H9 (cell line): ENCODE measurements around the gene KRTAP16-1. TPM values are rescaled to one million over a fixed set of nuclear protein-coding genes. Genes with fewer than 3 reads are reported as not detected.

Experiments used
- DNase-seq: peaks from one replicate; pipeline ENCODE4 v3.0.0-alpha.2; 2017
- H2AFZ ChIP-seq: one replicate; pipeline ENCODE4 v1.6.1; 2013; ENCODE audit warnings: mild to moderate bottlenecking, low read length, control low read depth, moderate library complexity
- H2AK5ac ChIP-seq: 2 replicates; pipeline ENCODE4 v1.6.1; 2013; ENCODE audit warnings: low read length, control low read depth, mixed read lengths; ENCODE audit not compliant: insufficient read length
- H2BK120ac ChIP-seq: one replicate; pipeline ENCODE4 v1.6.1; 2013; ENCODE audit warnings: low read depth, mild to moderate bottlenecking, low read length, control low read depth, inconsistent platforms; ENCODE audit not compliant: poor library complexity, severe bottlenecking
- H2BK12ac ChIP-seq: 2 replicates; pipeline ENCODE4 v1.6.1; 2013; ENCODE audit warnings: low read length, control low read depth, mixed read lengths, low read depth; ENCODE audit not compliant: insufficient read length
- H2BK15ac ChIP-seq: 2 replicates; pipeline ENCODE4 v1.6.1; 2013; ENCODE audit warnings: low read depth, low read length, control low read depth
- H2BK20ac ChIP-seq: one replicate; pipeline ENCODE4 v1.6.1; 2013; ENCODE audit warnings: low read depth, mild to moderate bottlenecking, low read length, control low read depth, inconsistent platforms; ENCODE audit not compliant: poor library complexity, severe bottlenecking
- H2BK5ac ChIP-seq: 2 replicates; pipeline ENCODE4 v1.6.1; 2013; ENCODE audit warnings: low read length, control low read depth, mixed read lengths; ENCODE audit not compliant: insufficient read length
- H3K14ac ChIP-seq: 2 replicates; pipeline ENCODE4 v1.6.1; 2013; ENCODE audit warnings: low read length, control low read depth; ENCODE audit not compliant: insufficient read depth
- H3K18ac ChIP-seq: 2 replicates; pipeline ENCODE4 v1.6.1; 2013; ENCODE audit warnings: low read depth, mild to moderate bottlenecking, mixed read lengths, low read length, control low read depth; ENCODE audit not compliant: insufficient read length
- H3K23ac ChIP-seq: 2 replicates; pipeline ENCODE4 v1.6.1; 2013; ENCODE audit warnings: low read length, control low read depth, mixed read lengths, low read depth; ENCODE audit not compliant: insufficient read length
- H3K23me2 ChIP-seq: 2 replicates; pipeline ENCODE4 v1.6.1; 2013; ENCODE audit warnings: low read depth, mild to moderate bottlenecking, mixed read lengths, low read length, control low read depth; ENCODE audit not compliant: insufficient read length, poor library complexity, severe bottlenecking
- H3K27ac ChIP-seq: 2 replicates; pipeline ENCODE4 v1.5.1; 2013; ENCODE audit warnings: low read length, control low read depth, mixed read lengths, low read depth; ENCODE audit not compliant: insufficient read length
- H3K27me3 ChIP-seq: 2 replicates; pipeline ENCODE4 v1.6.1; 2013; ENCODE audit warnings: low read length, control low read depth, inconsistent platforms; ENCODE audit not compliant: insufficient read depth
- H3K4ac ChIP-seq: 2 replicates; pipeline ENCODE4 v1.6.1; 2013; ENCODE audit warnings: low read depth, mild to moderate bottlenecking, control low read depth, inconsistent platforms, low read length, moderate library complexity
- H3K4me1 ChIP-seq: 2 replicates; pipeline ENCODE4 v1.6.1; 2013; ENCODE audit warnings: low read length, control low read depth, inconsistent platforms; ENCODE audit not compliant: insufficient read depth
- H3K4me2 ChIP-seq: 2 replicates; pipeline ENCODE4 v1.6.1; 2013; ENCODE audit warnings: low read length, control low read depth, mixed read lengths; ENCODE audit not compliant: insufficient read length, insufficient read depth
- H3K56ac ChIP-seq: 2 replicates; pipeline ENCODE4 v1.6.1; 2013; ENCODE audit warnings: low read depth, mild to moderate bottlenecking, mixed read lengths, low read length, control low read depth; ENCODE audit not compliant: insufficient read length
- H3K79me1 ChIP-seq: 2 replicates; pipeline ENCODE4 v1.6.1; 2013; ENCODE audit warnings: low read depth, mild to moderate bottlenecking, moderate library complexity, low read length, control low read depth, inconsistent platforms; ENCODE audit not compliant: insufficient read depth, poor library complexity, severe bottlenecking
- H3K79me2 ChIP-seq: 2 replicates; pipeline ENCODE4 v1.6.1; 2013; ENCODE audit warnings: low read length, control low read depth, inconsistent platforms; ENCODE audit not compliant: insufficient read depth
- H3K9ac ChIP-seq: 2 replicates; pipeline ENCODE4 v1.6.1; 2013; ENCODE audit warnings: low read length, control low read depth, mixed read lengths; ENCODE audit not compliant: insufficient read length; ENCODE audit errors: extremely low read depth
- H3K9me3 ChIP-seq: one replicate; pipeline ENCODE4 v1.6.1; 2013; ENCODE audit warnings: low read depth, low read length, inconsistent platforms; ENCODE audit not compliant: control insufficient read depth
- H3T11ph ChIP-seq: one replicate; pipeline ENCODE4 v1.6.1; 2013; ENCODE audit warnings: mild to moderate bottlenecking, low read length, control low read depth, inconsistent platforms
- H4K20me1 ChIP-seq: one replicate; pipeline ENCODE4 v1.6.1; 2013; ENCODE audit not compliant: control insufficient read depth, insufficient read length, insufficient read depth
- H4K5ac ChIP-seq: 2 replicates; pipeline ENCODE4 v1.6.1; 2013; ENCODE audit warnings: low read depth, mild to moderate bottlenecking, mixed read lengths, low read length, control low read depth; ENCODE audit not compliant: insufficient read length
- H4K8ac ChIP-seq: replicated peaks from 2 replicates; pipeline ENCODE4 v1.6.1; 2013; ENCODE audit warnings: low read length, control low read depth, mixed read lengths, low read depth; ENCODE audit not compliant: insufficient read length
- H4K91ac ChIP-seq: 2 replicates; pipeline ENCODE4 v1.6.1; 2013; ENCODE audit warnings: low read depth, mild to moderate bottlenecking, moderate library complexity, mixed read lengths, low read length, control low read depth; ENCODE audit not compliant: insufficient read length
- H3K27ac Mint-ChIP-seq, 3 experiments: 2 replicates in 2 of 3; 3 replicates in 1 of 3; pipeline ENCODE4 v1.8.0; 2020 to 2021; ENCODE audit warnings: mixed read lengths in 3 of 3, mild to moderate bottlenecking in 1 of 3, moderate library complexity in 1 of 3
- H3K27me3 Mint-ChIP-seq: 2 replicates; pipeline ENCODE4 v1.8.0; 2021; ENCODE audit warnings: low read depth, mild to moderate bottlenecking, moderate library complexity, mixed read lengths
- H3K36me3 Mint-ChIP-seq, 3 experiments: 2 replicates in 2 of 3; 3 replicates in 1 of 3; pipeline ENCODE4 v1.8.0; 2020 to 2021; ENCODE audit warnings: low read depth in 3 of 3, mixed read lengths in 3 of 3; ENCODE audit not compliant: insufficient read depth in 1 of 3
- H3K4me1 Mint-ChIP-seq, 2 experiments: 2 replicates each; pipeline ENCODE4 v1.8.0; 2020; ENCODE audit warnings: mixed read lengths in 2 of 2
- H3K4me3 Mint-ChIP-seq, 2 experiments: 2 replicates in 1 of 2; 3 replicates in 1 of 2; pipeline ENCODE4 v1.8.0; 2020 to 2021; ENCODE audit warnings: mild to moderate bottlenecking in 2 of 2, mixed read lengths in 2 of 2, moderate library complexity in 1 of 2
- H3K9me3 Mint-ChIP-seq, 2 experiments: 2 replicates in 1 of 2; 3 replicates in 1 of 2; pipeline ENCODE4 v1.8.0; 2020; ENCODE audit warnings: mild to moderate bottlenecking in 2 of 2, mixed read lengths in 2 of 2, moderate library complexity in 1 of 2
- WGBS: extraction: QIAGEN DNeasy Blood & Tissue Kit; methylation state at CpG from one replicate; pipeline ENCODE4 v1.1.7; 2013; ENCODE audit warnings: missing lambda C conversion rate, low lambda C conversion rate, mixed read lengths; ENCODE audit not compliant: insufficient read length; ENCODE audit errors: extremely low coverage; 5-methylcytosine and 5-hydroxymethylcytosine counted together
- total RNA-seq: library from RNA; stranded (reverse); gene quantifications from 2 replicates; pipeline ENCODE4 v1.2.1, GENCODE V29; 2021
- TF ChIP-seq, protein P1 (sequence below): fragments of 200-600 bp; sonication (generic); conservative IDR thresholded peaks from 3 replicates; pipeline ENCODE4 v1.8.0; 2021; ENCODE audit warnings: antibody characterized with exemption, mild to moderate bottlenecking

Gene KRTAP16-1
- total RNA-seq, 1 experiment from 2014 or later, result not detected

- WGBS, result no CpG with 5 or more reads among the region's 7 CpGs
These were observed 19.1 kb upstream of the KRTAP16-1 start for GRCh38 chr17:41328207-41328606.

More at GRCh38 chr17:41328207-41328606, 19.1 kb upstream of the KRTAP16-1 start:
- no peaks in the 10 kb centered on the region for H3K23me2 ChIP-seq
- no peak overlapping the region for H3K18ac ChIP-seq
- H3K27ac ChIP-seq, result no peak overlapping the region
- H3K56ac ChIP-seq, result no peak overlapping the region
- H4K5ac ChIP-seq, result no peak overlapping the region
- H3T11ph ChIP-seq, result no peak overlapping the region
- no peak overlapping the region for H3K9ac ChIP-seq
- no peaks in the 10 kb centered on the region for H3K79me2 ChIP-seq
- no peak for DNase-seq
- no peak overlapping the region for H3K14ac ChIP-seq
- H2BK120ac ChIP-seq, result no peak overlapping the region
- H3K4ac ChIP-seq, result no peak overlapping the region
- H3K4me1 ChIP-seq, result no peaks in the 10 kb centered on the region
- no peak overlapping the region for H2BK5ac ChIP-seq
- H3K27me3 ChIP-seq, result no peaks in the 10 kb centered on the region
- Mint-ChIP-seq H3K9me3 (no peaks in the 10 kb centered on the region), H3K27ac (no peak overlapping the region), H3K4me1 (peaks cover 3 to 4% of the 10 kb centered on the region in 2 experiments; a peak in 2 of 4 replicates), H3K36me3 (no peaks in the 10 kb centered on the region), H3K4me3 (no peak overlapping the region), H3K27me3 (no peaks in the 10 kb centered on the region; the same call in 1 of the 2 replicates)
- no peak overlapping the region for H2AFZ ChIP-seq
- H4K91ac ChIP-seq, result no peak overlapping the region
- no peaks in the 10 kb centered on the region for H3K9me3 ChIP-seq
- no peaks in the 10 kb centered on the region for H3K79me1 ChIP-seq
- no peak overlapping the region for H3K23ac ChIP-seq
- H3K4me2 ChIP-seq, result no peak overlapping the region
- TF ChIP-seq, protein P1, sequence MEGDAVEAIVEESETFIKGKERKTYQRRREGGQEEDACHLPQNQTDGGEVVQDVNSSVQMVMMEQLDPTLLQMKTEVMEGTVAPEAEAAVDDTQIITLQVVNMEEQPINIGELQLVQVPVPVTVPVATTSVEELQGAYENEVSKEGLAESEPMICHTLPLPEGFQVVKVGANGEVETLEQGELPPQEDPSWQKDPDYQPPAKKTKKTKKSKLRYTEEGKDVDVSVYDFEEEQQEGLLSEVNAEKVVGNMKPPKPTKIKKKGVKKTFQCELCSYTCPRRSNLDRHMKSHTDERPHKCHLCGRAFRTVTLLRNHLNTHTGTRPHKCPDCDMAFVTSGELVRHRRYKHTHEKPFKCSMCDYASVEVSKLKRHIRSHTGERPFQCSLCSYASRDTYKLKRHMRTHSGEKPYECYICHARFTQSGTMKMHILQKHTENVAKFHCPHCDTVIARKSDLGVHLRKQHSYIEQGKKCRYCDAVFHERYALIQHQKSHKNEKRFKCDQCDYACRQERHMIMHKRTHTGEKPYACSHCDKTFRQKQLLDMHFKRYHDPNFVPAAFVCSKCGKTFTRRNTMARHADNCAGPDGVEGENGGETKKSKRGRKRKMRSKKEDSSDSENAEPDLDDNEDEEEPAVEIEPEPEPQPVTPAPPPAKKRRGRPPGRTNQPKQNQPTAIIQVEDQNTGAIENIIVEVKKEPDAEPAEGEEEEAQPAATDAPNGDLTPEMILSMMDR, result no peak
- H2BK20ac ChIP-seq, result no peak overlapping the region
- H4K8ac ChIP-seq, result no peak overlapping the region
- no peak overlapping the region for H2BK15ac ChIP-seq
- no peak overlapping the region for H2AK5ac ChIP-seq
- H2BK12ac ChIP-seq, result no peak overlapping the region
- no peaks in the 10 kb centered on the region for H4K20me1 ChIP-seq
